T-cell (primary cell): ENCODE measurements around the gene HERC4. TPM values are rescaled to one million over a fixed set of nuclear protein-coding genes. Genes with fewer than 3 reads are reported as not detected.
"Not testable (repeated sequence)": the region's sequence is repeated elsewhere in the genome, so short reads cannot be mapped to it uniquely, and the experiment has no call there.

ENCODE experiments used
- ATAC-seq, 4 experiments: fragments of 200-7000 bp in 3 of 4; fragments of 150-1000 bp in 1 of 4; cut with Tn5 transposase; replicated peaks in 1 of 4; 1 replicate in 3 of 4; 2 replicates in 1 of 4; pipeline ENCODE4 v1.10.0; 2021; ENCODE audit warnings: moderate library complexity in 3 of 4, mild to moderate bottlenecking in 2 of 4, moderate number of reproducible peaks in 1 of 4
- CTCF ChIA-PET, 2 donors: fragments of 300-600 bp; sonication (Branson Sonifier 250); formaldehyde crosslinking; loops; one replicate each; lab custom pipeline; 2022; ENCODE audit warnings: antibody characterized with exemption in 2 of 2; lab: Charles Lee
- POLR2A ChIA-PET, 2 donors: fragments of 300-600 bp; sonication (Branson Sonifier 250); formaldehyde crosslinking; loops; one replicate each; lab custom pipeline; 2022; ENCODE audit warnings: antibody characterized with exemption in 2 of 2; lab: Charles Lee
- DNase-seq, 35 experiments: peaks; one replicate each; pipeline versions ENCODE4 v3.0.0 to v3.0.0-alpha.2; 2013 to 2023
- H3K27ac ChIP-seq: one replicate; pipeline ENCODE4 v1.5.1; 2013; ENCODE audit warnings: low read length
- H3K27me3 ChIP-seq, 2 experiments: replicated peaks in 1 of 2; 1 replicate in 1 of 2; 2 replicates in 1 of 2; pipeline versions ENCODE4 v1.6.1 to v1.7.0; 2013; ENCODE audit warnings: low read length in 1 of 2, mixed read lengths in 1 of 2; ENCODE audit not compliant: control insufficient read depth in 2 of 2, insufficient read depth in 2 of 2; ENCODE audit errors: extremely low read depth in 1 of 2
- H3K36me3 ChIP-seq, 2 donors: 1 replicate in 1 of 2; 2 replicates in 1 of 2; pipeline versions ENCODE4 v1.6.1 to v1.7.0; 2013; ENCODE audit warnings: low read length in 1 of 2; ENCODE audit not compliant: control insufficient read depth in 2 of 2, insufficient read depth in 1 of 2; ENCODE audit errors: extremely low read depth in 1 of 2
- H3K4me1 ChIP-seq, 2 experiments: 1 replicate in 1 of 2; 2 replicates in 1 of 2; pipeline versions ENCODE4 v1.6.1 to v1.7.0; 2013; ENCODE audit warnings: low read length in 2 of 2, mixed read lengths in 1 of 2; ENCODE audit not compliant: insufficient read depth in 2 of 2, control insufficient read depth in 1 of 2; ENCODE audit errors: extremely low read depth in 1 of 2
- H3K4me3 ChIP-seq, 2 donors: 1 replicate in 1 of 2; 2 replicates in 1 of 2; pipeline versions ENCODE4 v1.5.1 to v1.7.0; 2013; ENCODE audit warnings: mild to moderate bottlenecking in 2 of 2, low read length in 1 of 2, moderate library complexity in 1 of 2; ENCODE audit not compliant: control insufficient read depth in 1 of 2; ENCODE audit errors: extremely low read depth in 1 of 2
- H3K9me3 ChIP-seq: 2 replicates; pipeline ENCODE4 v1.7.0; 2013
- H3K27ac Mint-ChIP-seq, 2 donors: one replicate each; pipeline ENCODE4 v1.8.0; 2020 to 2021; ENCODE audit warnings: mild to moderate bottlenecking in 2 of 2, mixed read lengths in 2 of 2
- H3K27me3 Mint-ChIP-seq, 2 donors: one replicate each; pipeline ENCODE4 v1.8.0; 2021 to 2022; ENCODE audit warnings: mixed read lengths in 2 of 2
- H3K36me3 Mint-ChIP-seq: one replicate; pipeline ENCODE4 v1.8.0; 2021; ENCODE audit warnings: mixed read lengths
- H3K4me1 Mint-ChIP-seq, 3 donors: one replicate each; pipeline ENCODE4 v1.8.0; 2020 to 2022; ENCODE audit warnings: mixed read lengths in 3 of 3, mild to moderate bottlenecking in 1 of 3
- H3K4me3 Mint-ChIP-seq, 3 donors: one replicate each; pipeline ENCODE4 v1.8.0; 2020 to 2022; ENCODE audit warnings: mild to moderate bottlenecking in 3 of 3, mixed read lengths in 3 of 3, moderate library complexity in 3 of 3
- H3K9me3 Mint-ChIP-seq, 3 donors: one replicate each; pipeline ENCODE4 v1.8.0; 2020 to 2022; ENCODE audit warnings: mixed read lengths in 3 of 3
- WGBS: methylation state at CpG from one replicate; pipeline ENCODE4 v1.1.5; 2013; ENCODE audit warnings: missing lambda C conversion rate; ENCODE audit not compliant: insufficient coverage; 5-methylcytosine and 5-hydroxymethylcytosine counted together
- total RNA-seq, 35 experiments: library from RNA in 6 of 35; stranded (reverse) in 6 of 35; fragments of 120-200 nt in 1 of 35; gene quantifications; one replicate each; pipeline versions ENCODE4 v1.2.1 to v1.2.4 and lab custom pipeline; 2013 to 2026

The HERC4 gene
- total RNA-seq, 5 donors from 2014 or later (not counting 1 experiment from before 2014, with no cell fraction given), result 63.0 to 81.6 (median 77.5) TPM

- Histone ChIP-seq H3K36me3 (peaks cover 9 to 34% of the 10 kb centered on the region in 2 donors), H3K4me1 (peaks cover 6 to 24% of the 10 kb centered on the region in 2 experiments), H3K4me3 (peak overlapping the region; percentile 64 to 78), H3K27me3 (no peaks in the 10 kb centered on the region), H3K9me3 (no peaks in the 10 kb centered on the region), H3K27ac (peak overlapping the region; percentile 70)
- H3K36me3 Mint-ChIP-seq, result peaks cover 23% of the 10 kb centered on the region
- under 1% methylated on average over 58 of the region's 73 CpGs for WGBS
- peaks cover 37 to 41% (median 39%) of the 10 kb centered on the region in 3 donors for H3K4me1 Mint-ChIP-seq
- peak overlapping the region; percentile 88 to 95 (median 90) for H3K4me3 Mint-ChIP-seq
- ChIA-PET POLR2A (interaction anchor here (0.6 to 1.7 kb wide), 9 partner anchors 11 to 869 kb away, joined by 3 to 14 read pairs (median 3); no protein-coding TSS in a partner anchor), CTCF (interaction anchor here (0.5 to 1.3 kb wide), 11 partner anchors 16 to 1021 kb away, joined by 3 to 8 read pairs (median 3); partner anchors contain the start of gene RUFY2 (in 1 of the 2))
- no peaks in the 10 kb centered on the region for H3K9me3 Mint-ChIP-seq
- DNase-seq (peak; percentile 55 to 86 (median 70)), ATAC-seq (peak; percentile 74 to 79 (median 76))
- no peaks in the 10 kb centered on the region for H3K27me3 Mint-ChIP-seq
- H3K27ac Mint-ChIP-seq, result peak overlapping the region; percentile 90
Measured at GRCh38 chr10:67884842-67885670, 190.0 kb downstream of the HERC4 start.

- Histone ChIP-seq H3K27ac (peak within 1 kb of the TSS; percentile 75), H3K27me3 (no peaks in the 10 kb centered on the region), H3K36me3 (peaks cover 9 to 28% of the 10 kb centered on the region in 2 donors), H3K4me3 (peak within 1 kb of the TSS; percentile 64 to 78), H3K4me1 (peaks cover 6 to 24% of the 10 kb centered on the region in 2 experiments), H3K9me3 (no peaks in the 10 kb centered on the region)
- POLR2A ChIA-PET, result interaction anchor here (0.6 to 1.7 kb wide), 6 partner anchors 20 to 1478 kb away, joined by 3 to 4 read pairs (median 4); no protein-coding TSS in a partner anchor
- Mint-ChIP-seq H3K9me3 (no peaks in the 10 kb centered on the region), H3K27me3 (no peaks in the 10 kb centered on the region), H3K4me3 (peak within 1 kb of the TSS; percentile 88 to 95 (median 90)), H3K36me3 (peaks cover 19% of the 10 kb centered on the region), H3K27ac (peak within 1 kb of the TSS; percentile 90 to 93), H3K4me1 (peaks cover 32 to 41% (median 36%) of the 10 kb centered on the region in 3 donors)
- WGBS, result under 1% methylated on average over 62 of the region's 62 CpGs
- DNase-seq (peak; percentile 83 to 95 (median 89)), ATAC-seq (peak; percentile 81 to 86 (median 84))
- CTCF ChIA-PET, result interaction anchor here (0.6 to 1.4 kb wide), 7 partner anchors 15 to 271 kb away, joined by 3 to 8 read pairs (median 3); no protein-coding TSS in a partner anchor
Measured at GRCh38 chr10:67884313-67884841, 190.7 kb downstream of the HERC4 start, which contains the start of gene SIRT1. SIRT1 (plus strand) TSS chr10:67884656; CDS start chr10:67884722, 66 bp downstream.

- Mint-ChIP-seq H3K36me3 (peaks cover 13% of the 10 kb centered on the region), H3K4me1 (peaks cover 27 to 38% (median 30%) of the 10 kb centered on the region in 3 donors), H3K27me3 (no peaks in the 10 kb centered on the region), H3K4me3 (peak overlapping the region; percentile 79 to 95 (median 83)), H3K9me3 (no peaks in the 10 kb centered on the region), H3K27ac (peak overlapping the region; percentile 85 to 93)
- 67% methylated on average over 3 of the region's 13 CpGs for WGBS
- DNase-seq (no peak), ATAC-seq (peak in 1 of 4 experiments; percentile 1)
- ChIA-PET POLR2A (interaction anchor here (0.5 to 1.5 kb wide), 6 partner anchors 9 to 1479 kb away, joined by 3 to 5 read pairs (median 4); no protein-coding TSS in a partner anchor), CTCF (interaction anchor here (0.6 to 1.4 kb wide), 7 partner anchors 15 to 272 kb away, joined by 3 to 8 read pairs (median 3); no protein-coding TSS in a partner anchor)
- Histone ChIP-seq H3K9me3 (no peaks in the 10 kb centered on the region), H3K27me3 (no peaks in the 10 kb centered on the region), H3K4me1 (peaks cover 6 to 24% of the 10 kb centered on the region in 2 experiments), H3K4me3 (peak overlapping the region; percentile 17 to 64), H3K36me3 (peaks cover 9 to 23% of the 10 kb centered on the region in 2 donors), H3K27ac (peak overlapping the region; percentile 75)
Measured at GRCh38 chr10:67883710-67884312, 191.3 kb downstream of the HERC4 start.

GRCh38 chr10:67878133-67878532 is 196.9 kb downstream of the HERC4 start:
- WGBS, result 96% methylated on average over 7 of the region's 7 CpGs
- no peaks in the 10 kb centered on the region for H3K36me3 ChIP-seq
- no peak for ATAC-seq
- CTCF ChIA-PET, result interaction anchor here in 1 of 2 donors (0.7 kb wide), 2 partner anchors 22 to 1016 kb away, joined by 3 read pairs; no protein-coding TSS in a partner anchor
- Mint-ChIP-seq H3K4me1 (no peaks in the 10 kb centered on the region), H3K27me3 (no peaks in the 10 kb centered on the region), H3K27ac (no peak overlapping the region), H3K9me3 (no peaks in the 10 kb centered on the region), H3K4me3 (no peak overlapping the region), H3K36me3 (no peaks in the 10 kb centered on the region)
- no peaks in the 10 kb centered on the region for H3K9me3 ChIP-seq
- no peak overlapping the region for H3K27ac ChIP-seq
- H3K4me3 ChIP-seq, result no peak overlapping the region
- no peak for DNase-seq
- no peaks in the 10 kb centered on the region for H3K27me3 ChIP-seq
- no peaks in the 10 kb centered on the region for H3K4me1 ChIP-seq
- POLR2A ChIA-PET, result interaction anchor here in 1 of 2 donors (0.7 kb wide), 2 partner anchors 17 to 30 kb away, joined by 6 to 8 read pairs; no protein-coding TSS in a partner anchor

GRCh38 chr10:67877421-67877820 is 197.7 kb downstream of the HERC4 start:
- not testable (repeated sequence) for H3K9me3 Mint-ChIP-seq, ATAC-seq, H3K4me3 Mint-ChIP-seq, H3K4me3 ChIP-seq, H3K4me1 Mint-ChIP-seq, H3K27me3 Mint-ChIP-seq, DNase-seq, H3K36me3 ChIP-seq, H3K36me3 Mint-ChIP-seq, H3K9me3 ChIP-seq, H3K27ac Mint-ChIP-seq, H3K27ac ChIP-seq, H3K4me1 ChIP-seq, H3K27me3 ChIP-seq
- ChIA-PET CTCF (interaction anchor here (0.6 to 0.7 kb wide), 2 partner anchors 20 to 21 kb away, joined by 3 read pairs; no protein-coding TSS in a partner anchor), POLR2A (interaction anchor here (0.6 to 0.7 kb wide), 3 partner anchors 17 to 454 kb away, joined by 3 to 8 read pairs (median 6); partner anchors contain the start of gene HNRNPH3 (in 1 of the 2))
- WGBS, result 97% methylated on average over 8 of the region's 11 CpGs
